ENCODE measurements around the gene SLC12A6.

DNA sequence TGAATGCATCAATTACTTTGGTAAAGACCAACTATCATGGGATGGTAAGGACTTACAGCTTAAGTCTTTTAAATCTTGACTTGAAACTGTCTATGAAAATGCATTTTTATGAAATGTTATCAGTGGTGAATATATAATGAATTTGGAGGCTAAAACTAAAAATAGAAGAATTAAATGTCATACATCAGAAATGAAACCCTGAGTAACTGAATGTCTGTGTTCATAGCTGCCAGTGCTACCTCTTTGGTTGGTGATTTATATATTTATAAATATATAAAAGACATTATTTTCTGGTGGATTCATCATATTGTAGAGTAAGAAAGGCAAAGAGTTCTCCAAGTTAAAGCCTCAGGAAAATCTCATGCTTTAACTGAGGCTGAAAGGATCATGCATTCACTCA, 12.2 kb downstream of the SLC12A6 start:
- TF ChIP-seq, protein P1, sequence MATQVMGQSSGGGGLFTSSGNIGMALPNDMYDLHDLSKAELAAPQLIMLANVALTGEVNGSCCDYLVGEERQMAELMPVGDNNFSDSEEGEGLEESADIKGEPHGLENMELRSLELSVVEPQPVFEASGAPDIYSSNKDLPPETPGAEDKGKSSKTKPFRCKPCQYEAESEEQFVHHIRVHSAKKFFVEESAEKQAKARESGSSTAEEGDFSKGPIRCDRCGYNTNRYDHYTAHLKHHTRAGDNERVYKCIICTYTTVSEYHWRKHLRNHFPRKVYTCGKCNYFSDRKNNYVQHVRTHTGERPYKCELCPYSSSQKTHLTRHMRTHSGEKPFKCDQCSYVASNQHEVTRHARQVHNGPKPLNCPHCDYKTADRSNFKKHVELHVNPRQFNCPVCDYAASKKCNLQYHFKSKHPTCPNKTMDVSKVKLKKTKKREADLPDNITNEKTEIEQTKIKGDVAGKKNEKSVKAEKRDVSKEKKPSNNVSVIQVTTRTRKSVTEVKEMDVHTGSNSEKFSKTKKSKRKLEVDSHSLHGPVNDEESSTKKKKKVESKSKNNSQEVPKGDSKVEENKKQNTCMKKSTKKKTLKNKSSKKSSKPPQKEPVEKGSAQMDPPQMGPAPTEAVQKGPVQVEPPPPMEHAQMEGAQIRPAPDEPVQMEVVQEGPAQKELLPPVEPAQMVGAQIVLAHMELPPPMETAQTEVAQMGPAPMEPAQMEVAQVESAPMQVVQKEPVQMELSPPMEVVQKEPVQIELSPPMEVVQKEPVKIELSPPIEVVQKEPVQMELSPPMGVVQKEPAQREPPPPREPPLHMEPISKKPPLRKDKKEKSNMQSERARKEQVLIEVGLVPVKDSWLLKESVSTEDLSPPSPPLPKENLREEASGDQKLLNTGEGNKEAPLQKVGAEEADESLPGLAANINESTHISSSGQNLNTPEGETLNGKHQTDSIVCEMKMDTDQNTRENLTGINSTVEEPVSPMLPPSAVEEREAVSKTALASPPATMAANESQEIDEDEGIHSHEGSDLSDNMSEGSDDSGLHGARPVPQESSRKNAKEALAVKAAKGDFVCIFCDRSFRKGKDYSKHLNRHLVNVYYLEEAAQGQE (IDR thresholded peaks at IDR 0.05; ENCODE audit: insufficient read depth in 1 of 2, low read depth in 2 of 2, low read length in 1 of 2): no peak
- TF ChIP-seq, protein P2, sequence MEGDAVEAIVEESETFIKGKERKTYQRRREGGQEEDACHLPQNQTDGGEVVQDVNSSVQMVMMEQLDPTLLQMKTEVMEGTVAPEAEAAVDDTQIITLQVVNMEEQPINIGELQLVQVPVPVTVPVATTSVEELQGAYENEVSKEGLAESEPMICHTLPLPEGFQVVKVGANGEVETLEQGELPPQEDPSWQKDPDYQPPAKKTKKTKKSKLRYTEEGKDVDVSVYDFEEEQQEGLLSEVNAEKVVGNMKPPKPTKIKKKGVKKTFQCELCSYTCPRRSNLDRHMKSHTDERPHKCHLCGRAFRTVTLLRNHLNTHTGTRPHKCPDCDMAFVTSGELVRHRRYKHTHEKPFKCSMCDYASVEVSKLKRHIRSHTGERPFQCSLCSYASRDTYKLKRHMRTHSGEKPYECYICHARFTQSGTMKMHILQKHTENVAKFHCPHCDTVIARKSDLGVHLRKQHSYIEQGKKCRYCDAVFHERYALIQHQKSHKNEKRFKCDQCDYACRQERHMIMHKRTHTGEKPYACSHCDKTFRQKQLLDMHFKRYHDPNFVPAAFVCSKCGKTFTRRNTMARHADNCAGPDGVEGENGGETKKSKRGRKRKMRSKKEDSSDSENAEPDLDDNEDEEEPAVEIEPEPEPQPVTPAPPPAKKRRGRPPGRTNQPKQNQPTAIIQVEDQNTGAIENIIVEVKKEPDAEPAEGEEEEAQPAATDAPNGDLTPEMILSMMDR (IDR thresholded peaks at IDR 0.05): no peak
- TF ChIP-seq POLR2AphosphoS5 (IDR thresholded peaks at IDR 0.05; ENCODE audit: low read depth, low read length) (no peak), TCF7L2 (IDR thresholded peaks at IDR 0.05; ENCODE audit: low read depth, low read length) (no peak), SIN3A (IDR thresholded peaks at IDR 0.05; ENCODE audit: borderline replicate concordance, insufficient read depth, low read depth, low read length) (no peak)

All from Panc1 (cell line).